Adrenal gland (tissue), 12 donors: Measurements from ENCODE around the gene BCORL1. TPM values are rescaled to one million over a fixed set of nuclear protein-coding genes. Genes with fewer than 3 reads are reported as not detected.
A peak's percentile ranks its signal among the peaks of the same experiment; 100 is the strongest.

Experiments
- DNase-seq, 7 donors: peaks; one replicate each; pipeline ENCODE4 v3.0.0-alpha.2; 2019 to 2020
- H3K27ac ChIP-seq, 5 donors: fragments of 200-600 bp; sonication (generic) in 4 of 5; 1 replicate in 3 of 5; 2 replicates in 2 of 5; pipeline versions ENCODE4 v1.5.1 to v1.8.0; 2016 to 2020; ENCODE audit warnings: mild to moderate bottlenecking in 1 of 5
- H3K27me3 ChIP-seq: fragments of 200-600 bp; 2 replicates; pipeline ENCODE4 v1.8.0; 2021
- H3K36me3 ChIP-seq, 2 donors: fragments of 200-600 bp; replicated peaks in 1 of 2; 1 replicate in 1 of 2; 2 replicates in 1 of 2; pipeline versions ENCODE4 v1.5.1 to v1.8.0; 2018 to 2022
- H3K4me1 ChIP-seq, 2 donors: fragments of 200-600 bp; replicated peaks in 1 of 2; 1 replicate in 1 of 2; 2 replicates in 1 of 2; pipeline versions ENCODE4 v1.5.1 to v1.8.0; 2018 to 2021
- H3K4me3 ChIP-seq, 4 donors: fragments of 200-600 bp; sonication (generic) in 3 of 4; one replicate each; pipeline ENCODE4 v1.5.1; 2016 to 2018
- H3K9me3 ChIP-seq, 3 donors: fragments of 200-600 bp; sonication (generic) in 1 of 3; replicated peaks in 1 of 3; 1 replicate in 2 of 3; 2 replicates in 1 of 3; pipeline versions ENCODE4 v1.5.1 to v1.8.0; 2016 to 2021
- CTCF ChIP-seq, 6 experiments: fragments of 450-650 bp in 4 of 6; fragments of 200-600 bp in 2 of 6; sonication (generic) in 1 of 6; IDR thresholded peaks; 1 replicate in 5 of 6; 2 replicates in 1 of 6; pipeline versions ENCODE4 v1.5.1 to v1.8.0; 2016 to 2021; ENCODE audit warnings: antibody characterized with exemption in 6 of 6, mild to moderate bottlenecking in 2 of 6, moderate library complexity in 1 of 6
- POLR2A ChIP-seq, 2 donors: fragments of 450-650 bp; IDR thresholded peaks; one replicate each; pipeline ENCODE4 v1.6.1; 2017; ENCODE audit warnings: antibody characterized with exemption in 2 of 2, mild to moderate bottlenecking in 2 of 2, moderate library complexity in 1 of 2
- WGBS, 4 donors: extraction: QIAGEN DNeasy Blood & Tissue Kit in 2 of 4; methylation state at CpG; one replicate each; pipeline versions ENCODE4 v1.1.5 to v1.1.7; 2013 to 2017; 5-methylcytosine and 5-hydroxymethylcytosine counted together
- intact Hi-C, 2 donors: fragments of 100-400 bp; cut with DNase I; formaldehyde crosslinking; loops; one replicate each; pipeline versions ENCODE4 v1.14.1 to v1.15.0; 2022 to 2023
- polyA plus RNA-seq, 3 donors: library from polyadenylated mRNA; stranded (reverse); fragments of 200-250 nt in 2 of 3; fragments of 350-450 nt in 1 of 3; fragmentation: Illumina TruSeq in 1 of 3; extraction: RNeasy Lipid Tissue Mini Kit (QIAGEN cat#74804) in 1 of 3; gene quantifications; one replicate each; pipeline ENCODE4 v1.2.3, GENCODE V29; 2013 to 2014
- total RNA-seq, 9 donors: library from RNA; depleted of rRNA in 4 of 9; stranded (reverse); fragments of >200 nt in 4 of 9; fragments of 120-200 nt in 1 of 9; fragmentation: NEBNext Ultra II Directional in 1 of 9; extraction: Animal tissue kit (Norgen Biotek cat#: 25700) in 1 of 9; gene quantifications; one replicate each; pipeline versions ENCODE4 v1.1.0 to v1.2.4, GENCODE V29; 2013 to 2023
- donor health status: healthy with polysubstance abuse.
- donor health status: Bipolar disorder and iron deficiency.
- donor health status: DM: yes; HTN: yes; CAD: no.
- donor health status: DM: no; HTN: no; CAD: no.
- donor health status: DM: no; HTN: no; CAD: no.
- donor health status: DM: yes; HTN: yes; CAD: no.

Gene BCORL1
- total and polyA plus RNA-seq, 12 donors = 1.4 to 18.5 (median 7.0) TPM

GRCh38 chrX:129976441-129976840, 6.0 kb upstream of the BCORL1 start:
- DNase-seq = no peak
- H3K36me3 ChIP-seq = no peaks in the 10 kb centered on the region
- 63 to 76% (median 64%) methylated on average over 5 of the region's 5 CpGs; no CpG with 5 or more reads in 1 of the 4 donors for WGBS, 4 donors
- peaks cover 2% of the 10 kb centered on the region for H3K27me3 ChIP-seq
- TF ChIP-seq POLR2A (IDR thresholded peaks at IDR 0.05) (no peak), CTCF (IDR thresholded peaks at IDR 0.05) (no peak)
- H3K27ac ChIP-seq = no peak overlapping the region
- no peaks in the 10 kb centered on the region for H3K9me3 ChIP-seq
- intact Hi-C loops = no loop called here
- no peaks in the 10 kb centered on the region for H3K4me1 ChIP-seq
- H3K4me3 ChIP-seq = no peak overlapping the region

- DNase-seq = peak in 2 of 7 donors; percentile 22 to 24
Observed at GRCh38 chrX:129979207-129979920, 3.1 kb upstream of the BCORL1 start.

GRCh38 chrX:129980001-129980401, 2.4 kb upstream of the BCORL1 start:
- H3K27ac ChIP-seq = peak overlapping the region in 3 of 5 donors; percentile 38 to 82 (median 59)
- peak overlapping the region in 1 of 4 donors; percentile 34 for H3K4me3 ChIP-seq
- H3K27me3 ChIP-seq = no peaks in the 10 kb centered on the region
- no peaks in the 10 kb centered on the region for H3K9me3 ChIP-seq
- 2 to 46% (median 31%) methylated on average over 15 to 28 of the region's 32 CpGs; no CpG with 5 or more reads in 1 of the 4 donors for WGBS, 4 donors
- H3K36me3 ChIP-seq = no peaks in the 10 kb centered on the region
- TF ChIP-seq POLR2A (IDR thresholded peaks at IDR 0.05) = no peak
- no peak for TF ChIP-seq CTCF (IDR thresholded peaks at IDR 0.05)
- peak in 6 of 7 donors; percentile 26 to 52 (median 42) for DNase-seq
- intact Hi-C loops = loop anchor here in 1 of 2 donors (5.0 kb wide), 1 partner anchor 42 kb away; no protein-coding TSS in a partner anchor
- no peaks in the 10 kb centered on the region for H3K4me1 ChIP-seq

More at GRCh38 chrX:129979207-129979920, 3.1 kb upstream of the BCORL1 start:
- H3K27ac ChIP-seq = peak overlapping the region in 3 of 5 donors; percentile 38 to 82 (median 59)
- H3K4me3 ChIP-seq = peak overlapping the region in 1 of 4 donors; percentile 34
- intact Hi-C loops = no loop called here
- H3K36me3 ChIP-seq = no peaks in the 10 kb centered on the region
- H3K4me1 ChIP-seq = no peaks in the 10 kb centered on the region
- TF ChIP-seq POLR2A (IDR thresholded peaks at IDR 0.05) (no peak), CTCF (IDR thresholded peaks at IDR 0.05) (no peak)
- WGBS, 4 donors = 0 to 58% (median 22%) methylated on average over 5 to 35 of the region's 35 CpGs
- no peaks in the 10 kb centered on the region for H3K9me3 ChIP-seq
- no peaks in the 10 kb centered on the region for H3K27me3 ChIP-seq

GRCh38 chrX:129980540-129981199, 1.8 kb upstream of the BCORL1 start:
- Histone ChIP-seq H3K4me1 (no peaks in the 10 kb centered on the region), H3K9me3 (no peaks in the 10 kb centered on the region), H3K27me3 (no peaks in the 10 kb centered on the region), H3K36me3 (no peaks in the 10 kb centered on the region), H3K4me3 (peak overlapping the region in 1 of 4 donors; percentile 34), H3K27ac (peak overlapping the region in 3 of 5 donors; percentile 38 to 82 (median 59))
- WGBS, 4 donors = 0 to 45% (median 18%) methylated on average over 16 to 78 of the region's 79 CpGs
- TF ChIP-seq POLR2A (IDR thresholded peaks at IDR 0.05) (peak in 1 of 2 donors; percentile 21), CTCF (IDR thresholded peaks at IDR 0.05) (no peak)
- intact Hi-C loops = loop anchor here in 1 of 2 donors (5.0 kb wide), 1 partner anchor 42 kb away; no protein-coding TSS in a partner anchor
- DNase-seq = peak in 6 of 7 donors; percentile 49 to 63 (median 55)
